Activated CD8-positive, alpha-beta memory T cell treated with anti-CD3 and anti-CD28 coated beads, Interleukin-2, amount 50 U/mL, for 1 hour (primary cell): ENCODE measurements around the gene GCSAM.

ENCODE experiments used
- DNase-seq: peaks from one replicate; pipeline ENCODE4 v3.0.0-alpha.2; 2020; ENCODE audit errors: extremely low read depth

Gene GCSAM

DNA sequence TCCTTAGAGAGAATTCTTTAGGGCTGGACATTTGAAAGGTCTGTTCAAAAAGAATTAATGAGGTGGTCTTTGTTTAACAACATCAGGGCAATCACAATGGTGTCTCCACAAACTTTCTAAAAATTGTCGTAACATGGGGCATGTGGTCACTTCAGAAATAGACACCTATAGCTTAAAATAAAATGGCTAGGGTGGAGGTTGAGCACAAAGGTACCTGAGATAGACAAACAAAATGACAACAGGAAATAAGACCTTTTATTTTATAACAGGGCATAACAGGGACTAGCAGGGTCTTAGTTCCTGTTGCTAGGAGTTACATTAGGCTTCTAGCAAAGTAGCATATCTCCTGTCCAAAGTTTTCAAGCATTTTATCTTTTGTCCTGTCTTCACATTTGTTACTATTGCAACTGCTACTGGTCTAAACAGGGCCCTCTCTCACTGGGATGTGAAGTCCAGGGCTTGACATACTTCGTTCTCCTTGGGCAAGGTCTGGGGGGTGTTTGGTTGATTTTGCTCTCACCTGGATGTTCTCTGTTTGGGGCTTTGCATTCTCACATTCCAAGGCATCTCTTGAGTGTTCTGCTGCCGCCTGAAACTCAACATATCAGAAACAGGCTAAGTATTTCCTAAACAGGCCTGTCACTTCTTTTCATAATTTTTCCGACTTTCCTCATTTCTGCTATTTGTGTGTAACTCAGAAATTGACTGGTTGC is 3.0 kb downstream of the GCSAM start:
- DNase-seq: no peak

DNA sequence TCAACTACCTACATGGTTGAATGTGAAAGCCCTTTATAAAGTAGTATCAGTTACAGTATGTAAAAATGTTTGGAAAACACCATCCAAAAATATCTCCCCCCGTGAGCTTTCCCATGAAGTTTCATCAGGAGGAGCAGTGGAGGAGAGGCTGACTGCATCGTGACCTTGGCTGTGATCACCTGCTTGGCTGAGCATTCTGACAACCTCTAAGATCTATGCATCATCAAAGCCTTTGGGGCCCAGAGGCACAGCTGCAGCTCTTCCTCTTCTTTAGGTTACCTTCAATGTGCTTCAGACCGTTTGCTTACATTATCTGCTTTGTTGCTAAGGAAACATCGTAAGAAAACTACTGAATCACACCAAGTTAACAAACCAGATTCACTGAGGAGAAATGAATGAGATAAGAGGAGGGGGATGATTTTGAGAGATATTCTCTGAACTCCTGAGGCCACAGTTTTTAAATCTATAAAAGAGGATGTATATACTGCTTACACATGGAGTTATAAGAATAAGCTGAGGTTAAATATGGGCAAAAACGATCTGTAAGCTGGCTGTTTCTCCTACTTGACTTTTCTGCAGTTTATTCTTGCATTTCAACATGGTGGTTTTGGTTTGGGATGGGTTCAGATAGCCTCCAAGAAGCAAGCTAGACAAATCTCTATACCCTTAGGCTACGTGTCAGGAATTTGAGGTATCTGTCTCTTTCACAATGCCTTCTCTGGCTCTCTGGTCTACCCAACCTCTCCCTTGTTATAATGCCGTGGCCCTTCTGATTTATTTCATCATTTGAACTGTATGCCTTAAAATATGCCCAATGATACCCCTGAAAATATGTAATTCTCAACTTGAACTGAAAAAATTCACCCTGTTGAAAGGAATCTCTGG is 4.0 kb downstream of the GCSAM start:
- DNase-seq: no peak

DNA sequence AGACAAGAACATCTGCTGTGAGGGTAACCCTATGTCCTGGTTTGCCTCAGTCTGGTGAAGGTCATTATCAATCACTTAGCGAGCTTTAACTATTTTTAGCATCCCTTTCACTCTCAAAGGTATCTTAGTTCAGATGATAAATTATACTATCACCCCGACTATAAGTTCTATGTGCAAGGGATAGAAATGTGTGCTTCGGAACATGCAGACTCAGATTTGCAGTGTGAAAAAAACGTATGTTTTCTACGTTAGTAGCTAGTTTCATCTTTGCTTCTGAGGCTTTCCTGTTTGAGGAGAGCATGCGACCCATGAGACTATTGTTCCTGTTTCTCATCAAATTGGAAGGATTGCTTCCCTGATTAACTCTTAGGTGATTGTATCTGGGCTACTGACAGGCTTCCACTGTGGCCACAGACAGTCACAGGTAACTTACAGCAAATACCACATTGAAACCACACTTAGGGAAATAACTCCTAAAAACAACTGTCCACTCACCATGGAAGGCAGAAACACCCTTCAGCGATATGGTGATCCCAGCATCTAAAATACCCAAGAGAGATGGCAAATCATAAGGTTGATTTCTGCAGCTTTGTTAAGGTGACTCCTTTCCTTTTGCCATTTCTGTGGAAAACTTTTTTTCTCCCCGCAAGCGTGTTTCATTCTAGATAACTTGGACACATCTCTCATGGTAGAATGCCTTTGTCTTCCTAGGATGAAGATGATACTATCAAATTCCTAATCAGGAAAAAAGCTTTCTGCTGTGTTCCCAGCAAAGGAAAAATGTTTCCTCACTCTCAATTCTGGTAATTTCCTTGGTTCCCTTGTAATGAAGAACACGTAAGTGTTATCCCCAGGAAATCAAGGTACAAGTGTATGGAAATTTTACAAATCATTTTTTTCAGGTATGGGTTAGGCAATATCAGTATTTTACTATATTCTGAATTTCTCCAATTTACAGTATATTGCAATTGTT is 5.2 kb downstream of the GCSAM start:
- DNase-seq: no peak

DNA sequence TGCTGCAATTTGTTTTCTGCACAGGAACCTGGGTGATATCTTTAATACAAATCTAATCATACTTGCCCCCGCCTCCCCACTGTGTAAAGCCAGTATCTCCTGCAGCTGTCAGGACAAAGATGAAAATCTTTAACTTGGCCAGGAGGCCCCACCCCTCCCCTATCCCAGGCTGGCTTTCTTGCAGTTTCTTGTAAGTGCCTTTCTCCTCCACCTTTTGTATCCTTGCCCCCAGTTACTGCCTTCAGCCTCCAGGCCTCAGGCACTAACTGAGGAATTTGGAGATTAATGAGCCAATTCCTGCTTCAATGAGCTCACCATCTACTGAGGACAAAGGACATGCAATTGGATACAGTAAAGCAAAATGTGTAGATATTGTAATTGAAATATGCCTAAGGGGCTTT is 6.5 kb downstream of the GCSAM start:
- DNase-seq: no peak

DNA sequence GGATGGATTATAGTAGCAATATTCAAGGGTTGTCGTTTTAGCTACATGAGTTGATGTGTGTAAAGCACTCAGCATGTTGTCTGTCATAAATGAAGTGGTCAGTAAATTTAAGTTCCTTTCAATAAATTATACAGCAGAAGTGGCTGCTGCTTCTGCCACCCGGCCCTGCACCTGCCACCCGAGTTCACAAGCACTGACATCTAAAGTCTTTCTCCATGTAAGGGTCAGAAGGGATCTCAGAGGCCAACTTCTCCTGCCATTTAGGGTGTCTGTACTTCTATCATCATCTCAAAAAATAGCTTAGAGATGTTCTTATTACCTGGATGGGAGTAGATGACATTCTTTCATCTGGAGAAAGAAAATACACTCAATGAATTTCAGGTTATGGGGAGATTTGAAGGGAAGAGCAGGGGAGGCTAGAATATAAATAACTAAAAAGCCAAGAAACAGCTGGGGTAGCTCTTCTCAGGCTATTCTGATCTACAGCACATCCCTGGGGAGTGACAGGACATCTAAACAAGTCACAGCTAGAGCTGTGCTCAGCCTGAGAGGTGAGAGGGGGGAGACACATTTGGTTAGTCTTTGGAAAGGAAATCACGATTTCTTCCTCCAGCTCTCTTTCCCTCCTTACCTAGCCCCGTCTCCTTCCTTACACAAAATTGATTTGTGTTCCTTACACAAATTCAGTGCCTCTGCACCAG is 8.0 kb downstream of the GCSAM start:
- no peak for DNase-seq

DNA sequence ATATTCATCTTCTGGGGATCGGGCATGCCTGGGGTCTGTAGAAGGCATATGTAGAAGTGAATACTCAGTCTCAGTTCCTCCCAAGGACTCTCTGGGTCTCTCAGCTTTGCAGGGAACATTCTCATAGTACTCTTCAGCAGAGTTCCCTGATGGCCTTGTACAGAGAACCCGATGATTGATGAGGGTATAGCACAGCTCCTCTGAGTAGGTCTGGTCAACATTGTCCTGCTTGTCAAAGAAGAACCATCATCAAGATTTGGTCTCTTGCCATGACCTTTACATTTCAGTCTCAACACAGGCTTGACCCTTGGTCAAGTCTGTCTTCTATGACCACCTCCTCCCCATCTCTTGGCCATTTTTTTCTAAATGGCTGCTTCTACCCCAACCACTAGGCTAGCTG is 9.5 kb downstream of the GCSAM start:
- no peak for DNase-seq

DNA sequence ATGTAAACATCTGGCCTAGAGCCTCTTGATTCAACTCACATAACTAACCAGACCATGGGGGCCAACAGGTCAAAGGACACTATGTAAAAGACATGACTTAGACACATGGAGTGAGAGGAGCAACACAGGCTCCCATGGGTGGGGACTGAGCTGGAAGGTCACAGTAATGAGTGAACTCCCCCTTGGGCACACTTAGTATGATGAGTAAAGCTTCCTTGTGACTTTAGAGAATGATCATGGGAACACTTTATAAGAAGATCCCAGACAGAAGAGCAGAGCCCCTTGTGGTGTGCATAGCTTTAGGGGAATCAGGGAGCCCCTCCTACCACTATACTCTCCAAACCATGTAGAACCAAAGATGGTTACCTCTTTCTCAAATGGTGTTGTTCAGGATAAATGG is 10.2 kb downstream of the GCSAM start:
- DNase-seq: no peak

DNA sequence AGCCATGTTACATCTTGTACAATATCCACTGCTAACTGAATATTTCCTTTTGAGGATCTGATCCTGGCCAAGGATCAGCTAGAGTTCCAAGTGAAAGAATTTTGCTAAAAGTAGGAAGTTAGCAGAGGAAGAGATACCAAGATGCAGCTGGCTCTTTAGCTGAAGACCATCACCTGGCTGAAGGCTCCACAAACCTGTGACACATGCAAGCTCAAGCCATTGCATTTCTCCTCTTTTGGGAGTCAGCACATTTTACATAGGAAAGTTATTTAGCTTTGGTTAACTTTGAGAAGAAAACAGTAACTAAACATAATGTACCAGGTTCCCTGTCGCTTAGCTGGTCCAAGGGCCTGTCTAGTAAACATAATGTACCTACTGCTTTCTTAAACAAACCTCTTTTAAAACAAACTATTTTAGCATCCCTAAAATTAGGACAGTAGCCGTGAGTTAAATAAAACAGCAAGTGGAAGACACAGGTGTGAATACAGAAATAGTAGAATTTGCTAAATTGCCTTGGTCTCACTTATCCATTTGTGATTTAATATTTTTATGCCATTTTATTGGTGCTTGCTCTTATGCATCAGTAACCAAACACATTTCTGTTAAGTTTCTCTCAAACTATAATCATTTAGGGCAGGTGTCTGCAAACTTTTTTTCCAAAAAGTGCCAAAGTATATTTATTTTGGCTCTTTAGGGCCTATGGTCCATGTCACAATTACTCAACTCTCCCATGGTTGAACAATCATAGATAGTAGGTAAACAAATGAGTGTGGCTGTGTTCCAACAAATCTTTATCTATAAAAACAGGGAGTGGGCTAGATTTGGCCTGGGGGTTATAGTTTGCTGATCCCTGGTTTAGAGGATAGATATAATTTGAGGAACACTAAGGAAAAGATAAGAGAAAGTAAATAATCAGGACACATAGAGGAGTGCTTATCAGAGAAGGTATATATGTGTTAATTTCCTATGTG is 11.2 kb downstream of the GCSAM start:
- DNase-seq: no peak

DNA sequence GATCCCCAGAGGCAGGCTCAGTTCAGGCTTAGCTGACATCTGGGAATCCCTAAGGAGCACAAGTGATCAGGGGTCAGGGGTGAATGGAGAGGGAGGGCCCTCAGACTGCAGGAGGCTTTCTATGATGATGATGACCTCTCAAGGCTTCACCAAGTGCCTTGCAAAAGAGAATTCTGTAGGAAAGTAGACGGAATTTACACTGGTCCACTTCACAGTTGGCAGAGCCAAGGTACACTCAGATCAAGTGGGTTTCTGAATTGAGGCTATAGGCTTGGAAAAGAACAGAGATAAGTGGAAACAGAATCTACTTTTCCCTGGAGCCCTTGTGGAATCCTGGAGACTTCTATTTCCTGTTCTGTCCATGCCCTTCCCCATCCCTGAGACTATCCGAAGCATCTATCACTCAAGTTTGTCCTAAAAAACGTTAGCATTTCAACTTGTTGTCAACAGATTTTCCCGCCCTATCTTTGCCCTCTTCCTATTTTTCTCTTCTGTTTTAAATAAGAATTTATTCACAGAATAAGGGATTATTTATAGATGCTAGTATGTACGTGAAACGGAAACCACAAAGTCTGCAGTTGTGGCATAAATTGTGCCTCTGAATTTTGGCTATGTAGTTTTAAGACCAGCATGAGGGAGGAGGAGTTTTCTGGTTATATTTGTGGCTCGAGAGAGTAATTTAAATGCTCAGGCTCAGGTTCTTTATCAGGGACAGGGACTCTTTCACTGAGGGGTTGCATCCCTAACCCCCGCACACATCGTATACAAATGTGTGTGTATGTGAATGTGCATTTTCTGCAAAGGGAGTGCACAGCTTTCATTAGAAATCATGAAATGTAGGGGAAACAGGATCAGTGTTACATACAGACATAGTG is 12.8 kb downstream of the GCSAM start:
- DNase-seq: no peak

DNA sequence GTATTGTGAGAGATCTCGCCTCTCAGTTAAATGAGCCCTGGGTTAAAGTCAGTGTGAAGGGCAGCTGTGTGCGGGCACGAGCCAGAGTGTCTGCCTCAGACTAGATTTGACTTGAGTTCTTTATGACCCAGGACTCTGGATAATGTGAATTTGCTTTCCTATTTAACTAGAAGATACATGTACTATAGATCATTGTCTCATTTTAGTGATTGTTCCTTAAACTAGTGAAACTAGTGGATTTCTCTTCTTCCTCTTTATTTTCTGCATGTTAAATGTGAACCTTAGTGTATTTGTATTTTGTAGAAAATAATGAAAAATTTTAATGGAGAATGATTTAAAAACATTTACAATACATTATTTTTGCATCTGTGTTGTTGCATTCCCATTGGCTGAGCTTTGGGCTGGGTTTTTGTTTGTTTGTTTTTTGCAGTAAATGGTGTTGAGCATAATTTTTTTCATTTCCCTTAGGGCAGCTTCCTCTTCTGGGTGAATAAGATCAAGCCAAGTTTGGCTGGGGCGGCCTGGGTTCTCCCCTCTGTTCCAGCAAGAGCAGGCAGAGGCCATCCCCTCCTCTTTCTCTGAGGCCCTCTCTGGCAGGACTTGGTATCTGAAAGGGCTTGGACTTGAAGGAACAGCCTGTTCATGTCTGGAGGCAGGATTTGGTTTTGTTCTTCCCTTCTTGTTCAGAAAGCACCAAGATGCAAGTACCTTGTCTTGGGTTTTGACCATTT is 15.0 kb downstream of the GCSAM start:
- DNase-seq: no peak

DNA sequence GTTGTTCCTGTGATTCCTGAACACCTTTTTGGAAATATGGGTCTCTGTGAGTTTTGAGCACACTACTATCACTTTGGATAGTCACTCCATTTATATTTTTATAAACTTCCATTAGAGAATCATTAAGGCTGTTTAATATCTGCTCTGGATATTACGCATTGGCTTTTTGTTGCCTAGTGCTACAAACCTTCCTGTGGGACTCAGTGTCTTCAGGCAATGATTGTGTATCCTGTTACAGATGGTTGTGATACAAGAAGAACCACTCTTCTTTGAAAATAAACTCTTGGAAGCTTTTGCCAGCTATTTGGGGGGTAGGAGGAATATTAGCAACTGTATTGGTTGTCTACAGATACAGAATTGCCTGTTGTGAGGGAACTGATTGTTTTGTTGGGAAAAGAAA is 15.6 kb downstream of the GCSAM start:
- DNase-seq: no peak

DNA sequence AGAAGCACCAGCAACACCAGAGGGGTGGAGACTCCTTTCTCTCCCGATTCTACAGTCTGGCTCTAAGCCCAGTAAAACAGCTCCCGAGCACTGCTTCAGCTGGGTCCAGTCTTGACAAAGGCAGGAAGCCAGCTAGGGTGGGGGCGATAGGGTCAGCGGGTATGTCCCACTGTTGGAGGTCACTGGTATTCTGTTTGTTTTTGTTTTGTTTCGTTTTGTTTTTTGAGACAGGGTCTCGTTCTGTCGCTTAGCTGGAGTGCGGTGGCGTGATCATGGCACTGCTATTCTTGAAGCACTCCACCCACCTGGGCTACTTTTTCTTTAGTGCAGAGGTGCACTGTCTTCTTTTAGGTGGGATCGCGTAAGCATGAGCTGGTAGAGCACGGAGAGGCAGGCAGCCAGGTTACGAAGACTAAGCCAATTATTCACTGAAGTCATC is 16.3 kb downstream of the GCSAM start:
- DNase-seq: no peak

DNA sequence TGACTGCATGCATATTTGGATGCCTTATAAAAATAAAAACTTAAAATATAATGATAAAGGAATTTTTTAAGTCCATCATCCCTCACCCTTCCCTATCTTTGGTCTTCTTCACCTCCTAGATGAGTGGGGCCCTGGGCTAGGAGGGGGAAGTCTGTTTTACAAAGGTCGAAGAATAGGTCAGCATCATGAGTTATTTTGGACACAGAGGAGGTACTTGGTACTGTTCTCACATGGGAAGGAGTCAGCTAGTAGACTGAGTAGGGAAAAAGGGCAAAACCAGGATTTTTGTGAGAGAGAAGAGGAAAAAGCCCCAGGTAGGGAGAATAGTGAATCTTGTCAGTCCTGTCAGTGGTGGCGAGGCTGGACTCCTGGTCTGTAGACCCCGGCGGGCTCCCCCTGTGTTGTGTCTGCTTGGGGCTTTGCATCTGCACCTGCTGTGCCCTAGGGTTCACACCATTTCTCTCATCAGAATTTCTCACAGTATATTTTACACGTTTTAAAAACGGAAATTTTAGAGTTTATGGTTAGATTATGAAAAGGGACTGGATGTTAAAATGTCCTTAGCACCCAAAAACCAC is 17.2 kb downstream of the GCSAM start:
- no peak for DNase-seq

DNA sequence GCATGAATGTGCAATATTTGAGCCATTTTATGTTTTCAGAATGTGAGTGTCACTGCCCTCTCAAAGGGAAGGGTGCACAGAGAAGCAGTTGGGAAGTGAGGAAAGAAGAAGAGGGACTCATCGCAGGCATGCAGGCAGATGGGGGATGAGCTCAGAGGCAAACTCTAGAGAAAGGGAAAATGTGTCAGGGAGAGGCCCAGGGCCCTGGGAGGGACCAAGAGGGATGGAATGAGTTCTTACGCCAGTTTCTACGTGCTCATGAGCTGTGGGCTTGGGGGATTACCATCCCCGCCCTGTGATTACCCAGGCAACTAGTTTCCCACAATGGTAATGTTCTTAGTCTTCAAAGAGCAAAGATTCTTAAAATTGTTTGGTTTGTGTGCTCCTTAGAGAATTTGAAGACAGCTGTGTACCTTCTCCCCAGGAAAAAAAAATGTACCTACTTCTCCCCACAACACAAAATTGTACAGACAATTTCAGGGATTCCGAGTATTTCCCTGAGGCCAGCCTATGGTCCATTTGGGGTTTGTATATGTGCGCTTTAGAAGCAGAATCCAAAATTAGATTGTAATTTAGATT is 17.8 kb downstream of the GCSAM start:
- no peak for DNase-seq

DNA sequence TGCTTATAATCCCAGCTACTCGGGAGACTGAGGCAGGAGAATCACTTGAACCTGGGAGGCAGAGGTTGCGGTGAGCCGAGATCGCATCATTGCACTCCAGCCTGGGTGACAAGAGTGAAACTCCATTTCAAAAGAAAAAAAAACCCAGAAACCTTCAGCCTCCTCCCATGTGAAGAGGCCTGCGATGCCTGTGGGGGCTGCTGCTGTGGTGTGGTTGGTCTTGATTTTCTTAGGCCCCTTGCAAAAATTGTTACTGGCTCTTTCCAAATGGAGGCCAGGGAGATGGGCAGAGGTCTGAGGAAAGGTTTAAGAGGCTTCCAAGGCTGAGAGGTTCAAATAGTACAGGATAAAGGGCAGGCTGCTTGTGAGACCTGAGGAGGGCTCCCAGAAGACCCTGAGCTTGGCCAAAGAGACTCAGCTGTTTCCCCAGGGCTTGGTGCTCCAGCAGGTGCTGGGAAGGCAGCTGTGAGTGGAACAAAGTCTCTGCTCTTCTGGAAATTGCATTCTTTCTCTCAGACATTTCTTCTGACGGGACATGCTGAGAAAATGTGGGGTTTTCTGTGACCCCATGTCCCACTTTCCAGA is 18.4 kb downstream of the GCSAM start:
- no peak for DNase-seq

DNA sequence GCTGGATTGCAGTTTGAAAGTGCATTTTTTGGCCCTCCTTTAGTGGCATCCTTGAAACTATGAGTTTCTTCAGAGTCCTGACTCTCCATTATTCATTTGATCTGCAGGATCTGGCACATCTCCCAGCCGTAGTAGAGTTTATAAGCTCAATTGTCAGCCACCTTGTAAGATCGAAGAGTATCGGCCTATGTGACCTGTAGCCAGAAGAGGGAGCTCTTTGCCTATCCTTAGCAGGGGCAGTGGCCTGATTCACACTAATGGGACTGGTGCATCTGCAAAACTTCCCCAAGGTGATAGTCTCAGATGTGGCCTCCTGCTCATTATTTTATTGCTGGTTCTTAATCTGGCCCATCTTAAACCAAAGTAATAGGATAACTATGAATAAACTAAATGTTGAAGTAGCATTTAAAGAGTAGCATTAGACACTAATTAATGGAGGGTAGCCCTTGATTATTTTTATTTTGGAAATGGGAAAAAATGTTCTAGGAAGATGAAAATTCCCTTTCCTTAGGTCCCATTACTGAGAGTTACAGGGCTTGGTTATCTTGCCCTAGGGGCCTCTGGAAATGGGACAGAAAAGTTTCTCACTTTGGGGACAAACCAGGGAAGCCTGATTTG is 21.2 kb downstream of the GCSAM start:
- DNase-seq: peak; percentile 51

DNA sequence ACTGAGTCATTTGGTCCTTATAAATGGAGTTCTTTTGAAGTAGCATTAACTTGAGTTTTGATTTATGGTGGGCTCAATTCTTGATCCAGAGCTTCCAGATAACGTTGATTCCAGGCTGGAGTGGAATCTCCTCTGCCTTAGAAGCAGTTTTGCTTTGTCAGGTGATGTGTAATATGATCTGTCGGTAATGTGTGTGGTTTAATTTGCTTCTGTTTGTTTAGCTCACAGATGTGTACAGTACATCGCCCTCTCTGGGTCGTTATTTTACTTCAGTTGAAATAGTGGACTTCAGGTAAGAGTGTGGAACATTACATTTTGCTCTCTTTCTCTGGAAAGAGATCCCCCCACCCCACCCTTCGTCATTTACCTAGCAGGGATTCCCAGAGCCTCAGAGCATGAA is 23.7 kb downstream of the GCSAM start:
- no peak for DNase-seq
